GM18517 (cell line): ENCODE measurements around the gene TSFM.
"Not testable (repeated sequence)": the region's sequence is repeated elsewhere in the genome, so short reads cannot be mapped to it uniquely, and the experiment has no call there.

Experiments used
- ATAC-seq: cut with Tn5 transposase; IDR thresholded peaks from one replicate; pipeline ENCODE4 v1.9.1; 2021; ENCODE audit warnings: mild to moderate bottlenecking, moderate library complexity; ENCODE audit not compliant: unreplicated experiment

The TSFM gene

DNA sequence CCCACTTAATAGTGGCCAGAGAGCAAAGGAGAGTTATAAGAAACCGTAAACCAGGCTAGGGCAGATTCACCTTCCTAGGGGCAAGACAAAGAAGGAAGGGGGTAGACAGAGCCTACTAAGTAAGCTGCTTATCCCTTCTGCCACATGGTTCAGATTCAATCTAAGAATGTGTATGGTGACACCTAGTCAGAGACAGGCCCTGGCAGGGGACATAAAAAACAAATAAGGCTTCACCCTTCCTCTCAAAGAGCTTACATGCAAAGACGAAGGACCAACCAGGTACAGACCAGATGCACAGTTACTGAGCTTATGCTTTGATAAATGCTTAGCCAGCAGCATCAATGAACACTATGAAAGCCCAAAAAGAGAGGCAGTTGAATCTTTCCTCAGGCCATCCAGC, 20.1 kb upstream of the TSFM start:
- ATAC-seq = no peak

GRCh38 chr12:57763881-57764661, 18.5 kb upstream of the TSFM start:
- no peak for ATAC-seq

GRCh38 chr12:57764662-57765002, 18.0 kb upstream of the TSFM start:
- ATAC-seq = peak; percentile 14

GRCh38 chr12:57765003-57765697, 17.4 kb upstream of the TSFM start:
- ATAC-seq = peak; percentile 59

GRCh38 chr12:57765698-57766463, 16.7 kb upstream of the TSFM start:
- no peak for ATAC-seq

DNA sequence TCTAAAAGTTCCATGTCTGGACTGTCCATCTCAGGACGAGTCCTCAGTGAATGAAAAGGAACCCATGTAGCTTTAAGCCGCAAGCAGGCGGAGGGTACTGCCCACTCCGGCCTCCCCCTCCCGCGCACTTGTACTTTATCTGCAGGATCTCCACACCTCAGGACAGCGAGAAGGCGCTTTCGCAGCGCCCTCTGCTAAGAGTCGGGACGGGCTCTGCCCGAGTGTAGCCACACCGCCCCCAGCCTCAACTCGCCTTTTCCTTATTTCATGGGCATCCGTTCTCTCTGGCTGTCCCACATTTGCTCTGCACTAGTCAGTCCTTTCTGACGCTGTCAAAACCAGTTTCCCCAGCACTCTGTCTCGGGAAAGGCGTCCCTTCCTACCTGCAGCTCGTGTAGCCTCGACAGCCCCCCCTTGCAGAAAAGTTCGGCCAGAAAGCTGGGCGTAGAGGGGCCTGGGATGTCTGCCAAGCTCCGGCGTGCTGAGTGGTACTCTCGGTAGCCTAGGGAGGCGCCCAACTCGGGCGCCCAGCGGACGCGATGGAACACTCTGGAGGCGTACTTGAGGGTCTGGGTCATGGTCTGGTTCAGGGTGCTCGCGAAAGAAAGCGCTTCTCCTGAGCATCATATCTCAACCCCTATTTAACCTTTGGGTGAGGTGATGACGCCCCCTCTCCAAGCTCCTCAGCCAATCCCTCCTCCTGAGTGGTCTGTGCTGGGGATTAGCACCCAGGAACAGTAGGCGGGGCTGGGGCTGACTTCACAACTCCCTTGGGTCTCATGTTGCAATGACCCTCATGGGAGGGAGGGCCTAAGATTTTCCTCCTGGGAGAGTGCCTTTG, 15.9 kb upstream of the TSFM start, which contains the start of gene CYP27B1:
CYP27B1 (minus strand) TSS at position 615 of the 841 bp plus-strand sequence; CDS start at position 578, 37 bp downstream.
- no peak for ATAC-seq

GRCh38 chr12:57767305-57767698, 15.3 kb upstream of the TSFM start:
- no peak for ATAC-seq

DNA sequence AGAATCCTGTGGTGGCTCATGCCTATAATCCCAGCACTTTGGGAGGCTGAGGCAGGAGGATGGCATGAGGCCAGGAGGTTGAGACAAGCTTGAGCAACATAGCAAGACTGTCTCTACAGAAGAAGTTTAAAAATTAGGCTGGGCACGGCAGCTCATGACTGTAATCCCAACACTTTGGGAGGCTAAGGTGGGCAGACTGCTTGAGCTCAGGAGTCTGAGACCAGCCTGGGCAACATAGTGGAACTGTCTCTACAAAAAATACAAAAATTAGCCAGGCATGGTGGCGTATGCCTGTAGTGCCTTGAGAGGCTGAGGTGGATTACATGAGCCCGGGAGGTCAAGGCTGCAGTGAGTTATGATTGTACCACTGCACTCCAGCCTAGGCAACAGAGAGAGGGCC, 14.7 kb upstream of the TSFM start:
- ATAC-seq = no peak

- no peak for ATAC-seq
Observed at GRCh38 chr12:57769594-57769993, 13.0 kb upstream of the TSFM start.

GRCh38 chr12:57770734-57771133, 11.9 kb upstream of the TSFM start:
- no peak for ATAC-seq

DNA sequence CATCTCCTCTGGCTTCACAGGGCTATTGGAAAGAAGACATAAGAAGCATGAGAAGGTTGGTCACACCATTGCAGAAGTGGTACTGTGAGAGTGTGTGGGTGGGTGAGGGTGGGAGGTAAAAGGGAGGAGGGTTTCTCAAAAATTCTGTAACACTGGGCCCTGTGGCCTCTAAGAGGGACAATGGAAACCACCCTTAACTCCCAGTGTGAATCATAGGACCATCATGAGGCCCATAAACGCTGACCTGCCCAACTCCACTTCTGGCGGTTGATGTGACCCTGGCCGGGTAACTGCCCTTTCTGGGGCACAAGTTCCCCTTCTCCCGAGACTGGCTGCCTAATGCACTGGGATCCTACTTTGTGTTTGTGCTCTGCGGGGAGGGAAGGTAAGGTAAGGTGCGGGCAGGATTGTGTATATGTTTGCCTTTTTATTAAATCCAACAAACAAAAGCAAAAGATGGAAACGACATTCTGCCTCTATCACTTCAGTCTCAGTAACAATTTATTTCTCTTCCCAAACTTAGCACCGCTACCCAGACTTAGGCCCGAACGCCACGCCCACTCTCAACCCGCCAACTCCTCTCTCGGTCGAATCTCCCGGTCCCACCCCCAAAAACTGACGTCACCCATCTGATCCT, 11.2 kb upstream of the TSFM start:
- ATAC-seq = peak; percentile 82

GRCh38 chr12:57771873-57772428, 10.6 kb upstream of the TSFM start, which contains the start of gene METTL1:
TSS of gene METTL1 (minus strand) at chr12:57772105. CDS start at chr12:57772083, 22 bp downstream.
- ATAC-seq = peak; percentile 70

- peak; percentile 3 for ATAC-seq
Observed at GRCh38 chr12:57772429-57773322, 9.9 kb upstream of the TSFM start, which contains the start of gene EEF1AKMT3. TSS of gene EEF1AKMT3 (plus strand) at chr12:57772614. CDS start at chr12:57772725, 111 bp downstream.

DNA sequence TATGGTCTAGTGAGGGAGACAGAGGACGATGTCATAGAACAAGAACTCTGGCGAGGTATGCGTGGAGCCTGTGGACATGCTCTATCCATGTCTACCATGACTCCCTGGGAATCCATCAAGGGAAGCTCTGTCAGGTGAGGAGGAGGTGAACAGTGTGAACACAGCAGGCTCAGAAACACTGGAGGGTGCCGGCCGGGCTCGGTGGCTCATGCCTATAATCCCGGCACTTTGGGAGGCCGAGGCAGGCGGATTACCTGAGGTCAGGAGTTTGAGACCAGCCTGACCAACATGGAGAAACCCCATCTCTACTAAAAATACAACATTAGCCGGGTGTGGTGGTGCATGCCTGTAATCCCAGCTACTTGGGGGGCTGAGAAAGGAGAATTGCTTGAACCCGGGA, 8.0 kb upstream of the TSFM start:
- ATAC-seq = not testable (repeated sequence)

DNA sequence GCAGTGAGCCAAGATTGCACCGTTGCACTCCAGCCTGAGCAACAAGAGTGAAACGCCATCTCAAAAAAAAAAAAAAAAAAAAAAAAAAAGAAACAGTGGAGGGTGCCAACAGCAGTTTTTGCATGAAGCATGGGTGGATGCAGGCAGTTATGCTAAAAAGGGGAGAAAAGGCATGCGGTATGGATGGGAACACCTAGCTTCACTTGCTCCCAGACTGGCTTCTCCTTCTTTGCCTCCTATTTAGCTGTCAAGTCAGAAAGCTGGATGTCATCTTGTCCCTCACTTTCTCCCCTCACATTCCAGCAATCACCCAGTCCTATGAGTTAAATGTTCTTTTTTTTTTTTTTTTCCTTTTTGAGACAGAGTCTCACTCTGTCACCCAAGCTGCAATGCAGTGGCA, 7.5 kb upstream of the TSFM start:
- no peak for ATAC-seq

GRCh38 chr12:57775563-57776246, 6.9 kb upstream of the TSFM start:
- ATAC-seq = no peak

GRCh38 chr12:57776247-57776587, 6.4 kb upstream of the TSFM start:
- ATAC-seq = no peak

DNA sequence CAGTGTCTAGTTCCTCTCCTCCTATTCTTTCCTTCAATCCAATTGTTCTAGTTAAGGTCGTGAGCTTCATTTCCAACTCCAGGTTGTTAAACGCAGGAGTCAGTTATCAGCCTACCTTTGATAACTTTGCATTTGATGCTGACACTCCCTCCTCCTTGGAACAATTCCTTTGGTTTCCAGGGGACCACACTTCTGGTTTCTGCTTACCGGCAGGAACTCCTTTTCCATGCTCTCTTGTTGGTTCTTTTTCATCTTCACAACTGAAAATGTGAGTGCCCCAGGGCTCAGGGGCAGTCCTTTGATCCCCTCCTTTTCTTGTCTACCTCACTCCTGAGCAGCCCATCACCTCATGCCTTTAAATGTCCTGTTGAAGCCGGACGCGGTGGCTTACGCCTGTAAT, 5.2 kb upstream of the TSFM start:
- no peak for ATAC-seq
